ENCODE data around the gene C6orf163.

- no peak for TF ChIP-seq EP300 (IDR thresholded peaks at IDR 0.05)
- TF ChIP-seq CTCF (IDR thresholded peaks at IDR 0.05), result no peak
- TF ChIP-seq POLR2A (IDR thresholded peaks at IDR 0.05), result no peak
- no peak for TF ChIP-seq POLR2AphosphoS5 (IDR thresholded peaks at IDR 0.05)
Observed at GRCh38 chr6:87366899-87367298, 22.3 kb downstream of the C6orf163 start.
